Kidney (tissue), 14 donors: ENCODE measurements around the gene CLTCL1. TPM values are rescaled to one million over a fixed set of nuclear protein-coding genes. Genes with fewer than 3 reads are reported as not detected.

Experiments used
- DNase-seq, 5 donors: peaks; one replicate each; pipeline ENCODE4 v3.0.0-alpha.2; 2013 to 2020
- FAIRE-seq: peaks from 2 replicates; lab custom pipeline; 2012; peaks lifted over from hg19 to GRCh38; lab: Jason Lieb, UNC
- H3K27ac ChIP-seq, 2 donors: one replicate each; pipeline ENCODE4 v1.7.0; 2013; ENCODE audit warnings: low read depth in 2 of 2, low read length in 2 of 2, inconsistent platforms in 1 of 2
- H3K27me3 ChIP-seq: one replicate; pipeline ENCODE4 v1.7.1; 2013; ENCODE audit warnings: low read length, inconsistent platforms; ENCODE audit not compliant: control insufficient read depth, insufficient read depth
- H3K36me3 ChIP-seq, 3 donors: one replicate each; pipeline versions ENCODE4 v1.7.0 to v1.7.1; 2013; ENCODE audit warnings: low read length in 3 of 3, control low read depth in 1 of 3, inconsistent platforms in 1 of 3; ENCODE audit not compliant: insufficient read depth in 3 of 3, control insufficient read depth in 2 of 3
- H3K4me1 ChIP-seq, 3 donors: one replicate each; pipeline versions ENCODE4 v1.7.0 to v1.7.1; 2013; ENCODE audit warnings: low read length in 3 of 3, inconsistent platforms in 1 of 3, low read depth in 1 of 3; ENCODE audit not compliant: control insufficient read depth in 2 of 3, insufficient read depth in 2 of 3
- H3K4me3 ChIP-seq, 3 donors: one replicate each; pipeline versions ENCODE4 v1.7.0 to v1.8.1; 2013; ENCODE audit warnings: low read length in 3 of 3, control low read depth in 1 of 3, inconsistent platforms in 1 of 3
- H3K9ac ChIP-seq, 3 donors: one replicate each; pipeline versions ENCODE4 v1.7.0 to v1.7.1; 2013; ENCODE audit warnings: low read length in 3 of 3, control low read depth in 1 of 3, inconsistent platforms in 1 of 3
- H3K9me3 ChIP-seq, 3 donors: one replicate each; pipeline versions ENCODE4 v1.7.0 to v1.7.1; 2013; ENCODE audit warnings: low read length in 3 of 3, control low read depth in 1 of 3, inconsistent platforms in 1 of 3; ENCODE audit not compliant: control insufficient read depth in 2 of 3, insufficient read depth in 1 of 3
- CTCF ChIP-seq: IDR thresholded peaks from 3 replicates; pipeline ENCODE4 v1.5.1; 2012; ENCODE audit warnings: mild to moderate bottlenecking, moderate library complexity, borderline replicate concordance; ENCODE audit not compliant: insufficient read depth; ENCODE audit errors: extremely low read depth
- intact Hi-C: fragments of 100-400 bp; cut with DNase I; formaldehyde crosslinking; loops from one replicate; pipeline ENCODE4 v1.11.1; 2022
- polyA plus RNA-seq: library from polyadenylated mRNA; stranded (reverse); fragments of 350-450 nt; fragmentation: Illumina TruSeq; extraction: RNeasy Lipid Tissue Mini Kit (QIAGEN cat#74804); gene quantifications from one replicate; pipeline ENCODE4 v1.2.3, GENCODE V29; 2014; ENCODE audit warnings: low read depth, low replicate concordance; ENCODE audit not compliant: insufficient read depth
- total RNA-seq: library from RNA; stranded (reverse); fragmentation: NEBNext Ultra II Directional; extraction: Animal tissue kit (Norgen Biotek cat#: 25700); gene quantifications from one replicate; pipeline ENCODE4 v1.2.1, GENCODE V29; 2021
- donor health status: control.
- donor health status: control.
- donor health status: control.
- donor health status: control.
- donor health status: control.
- donor health status: DM: yes; HTN: yes; CAD: no.
- donor health status: Normal renal cell carcinoma (clear cell type).

The CLTCL1 gene
- total and polyA plus RNA-seq, 2 donors from 2014 or later: 4.0 to 6.3 TPM

DNA sequence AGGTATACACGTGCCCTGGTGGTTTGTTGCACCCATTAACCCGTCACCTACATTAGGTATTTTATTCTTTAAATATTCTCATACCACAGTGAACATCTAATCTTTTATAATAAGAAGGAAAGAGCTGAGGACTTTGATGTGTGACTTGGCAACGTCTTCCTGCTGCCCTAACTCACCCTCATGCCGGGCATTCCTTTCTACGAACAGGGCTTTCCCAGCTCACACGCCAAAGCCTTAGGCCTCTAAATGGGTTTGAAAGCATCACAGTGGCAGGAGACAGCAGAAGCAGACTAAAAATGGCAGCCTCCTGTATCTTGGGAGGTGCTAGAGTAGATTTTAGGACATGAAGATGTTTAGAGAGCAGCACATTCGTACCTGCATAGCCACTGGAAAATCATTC lies 52.6 kb downstream of the CLTCL1 start:
- H3K4me3 ChIP-seq: no peak overlapping the region
- no peak overlapping the region for H3K9ac ChIP-seq
- no peak overlapping the region for H3K27ac ChIP-seq
- TF ChIP-seq CTCF: no peak
- no peaks in the 10 kb centered on the region for H3K36me3 ChIP-seq
- no peaks in the 10 kb centered on the region for H3K4me1 ChIP-seq
- no peak for FAIRE-seq
- DNase-seq: no peak
- intact Hi-C loops: no loop called here
- no peaks in the 10 kb centered on the region for H3K9me3 ChIP-seq
- H3K27me3 ChIP-seq: no peaks in the 10 kb centered on the region

GRCh38 chr22:19235874-19236273 lies 55.6 kb downstream of the CLTCL1 start:
- Histone ChIP-seq H3K27me3 (no peaks in the 10 kb centered on the region), H3K9ac (no peak overlapping the region), H3K27ac (no peak overlapping the region), H3K4me3 (no peak overlapping the region), H3K4me1 (no peaks in the 10 kb centered on the region), H3K9me3 (no peaks in the 10 kb centered on the region), H3K36me3 (peaks cover 0 to 2% (median 0%) of the 10 kb centered on the region in 3 donors)
- intact Hi-C loops: no loop called here
- no peak for DNase-seq
- TF ChIP-seq CTCF: no peak
- FAIRE-seq: no peak

GRCh38 chr22:19234126-19234896 lies 57.2 kb downstream of the CLTCL1 start:
- Histone ChIP-seq H3K4me3 (no peak overlapping the region), H3K36me3 (peaks cover 0 to 4% (median 2%) of the 10 kb centered on the region in 3 donors), H3K27ac (no peak overlapping the region), H3K9ac (no peak overlapping the region), H3K9me3 (no peaks in the 10 kb centered on the region), H3K4me1 (no peaks in the 10 kb centered on the region), H3K27me3 (no peaks in the 10 kb centered on the region)
- no peak for TF ChIP-seq CTCF
- DNase-seq (no peak), FAIRE-seq (no peak)
- intact Hi-C loops: no loop called here
